HEK293 (cell line): ENCODE measurements around the gene SPIC.
A peak's percentile ranks its signal among the peaks of the same experiment; 100 is the strongest.

ENCODE experiments used
- CTCF ChIA-PET: fragments of 350-600 bp; formaldehyde crosslinking; extraction: SDS; loops from one replicate; lab custom pipeline; 2021; ENCODE audit warnings: antibody characterized with exemption; lab: Yijun Ruan, JAX
- POLR2A ChIA-PET: fragments of 300-600 bp; formaldehyde crosslinking; extraction: SDS; loops from one replicate; lab custom pipeline; 2020; ENCODE audit warnings: antibody characterized with exemption, inconsistent platforms; lab: Yijun Ruan, JAX
- H3K27ac ChIP-seq: fragments of 200-500 bp; sonication (Bioruptor generic); 2 replicates; pipeline ENCODE4 v1.5.1; 2014; ENCODE audit warnings: low read depth, low read length, control low read depth, inconsistent platforms; ENCODE audit errors: extremely low read depth
- H3K36me3 ChIP-seq, 2 experiments: fragments of 200-500 bp in 1 of 2; sonication (Bioruptor generic) in 1 of 2; 1 replicate in 1 of 2; 2 replicates in 1 of 2; pipeline ENCODE4 v1.5.1; 2014 to 2017; ENCODE audit warnings: inconsistent platforms in 2 of 2, low read length in 2 of 2; ENCODE audit not compliant: control insufficient read depth in 2 of 2, insufficient read depth in 1 of 2
- H3K4me1 ChIP-seq: fragments of 200-500 bp; sonication (Bioruptor generic); 2 replicates; pipeline ENCODE4 v1.5.1; 2014; ENCODE audit warnings: mild to moderate bottlenecking, low read length, inconsistent platforms; ENCODE audit not compliant: control insufficient read depth, insufficient read depth
- H3K4me3 ChIP-seq: 2 replicates; pipeline ENCODE4 v1.5.1; 2011; ENCODE audit warnings: low read depth, mild to moderate bottlenecking, control low read depth, low read length, moderate library complexity
- H3K9me3 ChIP-seq: fragments of 200-500 bp; sonication (Bioruptor generic); 2 replicates; pipeline ENCODE4 v1.5.1; 2014; ENCODE audit warnings: low read depth, low read length, inconsistent platforms; ENCODE audit not compliant: control insufficient read depth, insufficient read depth
- GLIS1 ChIP-seq: fragments of 450-650 bp; formaldehyde crosslinking; IDR thresholded peaks from 2 replicates; pipeline ENCODE4 v1.5.1; 2016; ENCODE audit warnings: missing biosample characterization, missing genetic modification characterization
- KLF9 ChIP-seq: fragments of 450-650 bp; formaldehyde crosslinking; IDR thresholded peaks from 2 replicates; pipeline ENCODE4 v1.5.1; 2016; ENCODE audit warnings: missing biosample characterization, missing genetic modification characterization, low read depth
- OSR2 ChIP-seq: fragments of 450-650 bp; formaldehyde crosslinking; IDR thresholded peaks from 2 replicates; pipeline ENCODE4 v1.5.1; 2016; ENCODE audit warnings: missing biosample characterization, missing genetic modification characterization
- PRDM1 ChIP-seq: fragments of 450-650 bp; formaldehyde crosslinking; IDR thresholded peaks from 2 replicates; pipeline ENCODE4; 2016; ENCODE audit warnings: missing biosample characterization, missing genetic modification characterization
- RBAK ChIP-seq: fragments of 450-650 bp; formaldehyde crosslinking; IDR thresholded peaks from 2 replicates; pipeline ENCODE4 v1.5.1; 2016; ENCODE audit warnings: missing biosample characterization, missing genetic modification characterization
- SP3 ChIP-seq: fragments of 450-650 bp; formaldehyde crosslinking; IDR thresholded peaks from 2 replicates; pipeline ENCODE4 v1.5.1; 2016; ENCODE audit warnings: missing biosample characterization, missing genetic modification characterization
- ZBTB20 ChIP-seq: fragments of 450-650 bp; formaldehyde crosslinking; IDR thresholded peaks from 2 replicates; pipeline ENCODE4 v1.5.1; 2016; ENCODE audit warnings: missing biosample characterization, missing genetic modification characterization
- ZBTB21 ChIP-seq: fragments of 450-650 bp; formaldehyde crosslinking; IDR thresholded peaks from 2 replicates; pipeline ENCODE4 v1.5.1; 2017; ENCODE audit warnings: missing biosample characterization, missing genetic modification characterization
- ZBTB44 ChIP-seq: fragments of 450-650 bp; IDR thresholded peaks from 2 replicates; pipeline ENCODE4 v1.5.1; 2018; ENCODE audit warnings: missing biosample characterization, mild to moderate bottlenecking, missing genetic modification characterization
- ZBTB7A ChIP-seq: fragments of 450-650 bp; formaldehyde crosslinking; IDR thresholded peaks from 2 replicates; pipeline ENCODE4 v1.5.1; 2016; ENCODE audit warnings: low read depth, missing biosample characterization, missing genetic modification characterization
- ZEB2 ChIP-seq: fragments of 450-650 bp; formaldehyde crosslinking; IDR thresholded peaks from 2 replicates; pipeline ENCODE4 v1.5.1; 2016; ENCODE audit warnings: missing biosample characterization, missing genetic modification characterization
- ZNF157 ChIP-seq: fragments of 450-650 bp; formaldehyde crosslinking; IDR thresholded peaks from 2 replicates; pipeline ENCODE4 v1.5.1; 2016; ENCODE audit warnings: missing biosample characterization, missing genetic modification characterization
- ZNF16 ChIP-seq: fragments of 450-650 bp; formaldehyde crosslinking; IDR thresholded peaks from 2 replicates; pipeline ENCODE4 v1.5.1; 2016; ENCODE audit warnings: low read depth, missing biosample characterization, missing genetic modification characterization
- ZNF184 ChIP-seq: fragments of 450-650 bp; IDR thresholded peaks from 2 replicates; pipeline ENCODE4 v1.5.1; 2018; ENCODE audit warnings: missing biosample characterization, mild to moderate bottlenecking, missing genetic modification characterization
- ZNF214 ChIP-seq: fragments of 450-650 bp; formaldehyde crosslinking; IDR thresholded peaks from 2 replicates; pipeline ENCODE4 v1.5.1; 2017; ENCODE audit warnings: missing biosample characterization, mild to moderate bottlenecking, missing genetic modification characterization, borderline replicate concordance
- ZNF221 ChIP-seq: fragments of 450-650 bp; formaldehyde crosslinking; IDR thresholded peaks from 2 replicates; pipeline ENCODE4 v1.5.1; 2017; ENCODE audit warnings: missing biosample characterization, missing genetic modification characterization, borderline replicate concordance
- ZNF292 ChIP-seq: fragments of 450-650 bp; formaldehyde crosslinking; IDR thresholded peaks from 2 replicates; pipeline ENCODE4 v1.5.1; 2016; ENCODE audit warnings: low read depth, missing biosample characterization, missing genetic modification characterization, borderline replicate concordance
- ZNF341 ChIP-seq: fragments of 450-650 bp; formaldehyde crosslinking; IDR thresholded peaks from 2 replicates; pipeline ENCODE4; 2016; ENCODE audit warnings: low read depth, missing biosample characterization, missing genetic modification characterization
- ZNF404 ChIP-seq: fragments of 450-650 bp; formaldehyde crosslinking; IDR thresholded peaks from 2 replicates; pipeline ENCODE4 v1.5.1; 2017; ENCODE audit warnings: missing biosample characterization, missing genetic modification characterization
- ZNF521 ChIP-seq: fragments of 450-650 bp; formaldehyde crosslinking; IDR thresholded peaks from 2 replicates; pipeline ENCODE4 v1.5.1; 2017; ENCODE audit warnings: missing biosample characterization, mild to moderate bottlenecking, missing genetic modification characterization
- ZNF600 ChIP-seq: fragments of 450-650 bp; formaldehyde crosslinking; IDR thresholded peaks from 2 replicates; pipeline ENCODE4 v1.5.1; 2016; ENCODE audit warnings: missing biosample characterization, missing genetic modification characterization
- ZNF670 ChIP-seq: fragments of 450-650 bp; formaldehyde crosslinking; IDR thresholded peaks from 2 replicates; pipeline ENCODE4 v1.5.1; 2016; ENCODE audit warnings: missing biosample characterization, missing genetic modification characterization, low read depth
- ZNF76 ChIP-seq: fragments of 450-650 bp; formaldehyde crosslinking; IDR thresholded peaks from 2 replicates; pipeline ENCODE4; 2016; ENCODE audit warnings: low read depth, missing biosample characterization, missing genetic modification characterization, borderline replicate concordance
- ZNF777 ChIP-seq: fragments of 450-650 bp; formaldehyde crosslinking; IDR thresholded peaks from 2 replicates; pipeline ENCODE4 v1.5.1; 2017; ENCODE audit warnings: missing biosample characterization, missing genetic modification characterization, borderline replicate concordance
- ZXDB ChIP-seq: fragments of 450-650 bp; formaldehyde crosslinking; IDR thresholded peaks from 2 replicates; pipeline ENCODE4 v1.5.1; 2016; ENCODE audit warnings: missing biosample characterization, missing genetic modification characterization
- TF ChIP-seq, protein P1 (sequence below): fragments of 450-650 bp; formaldehyde crosslinking; IDR thresholded peaks from 2 replicates; pipeline ENCODE4 v1.5.1; 2016; ENCODE audit warnings: missing biosample characterization, missing genetic modification characterization

SPIC gene

GRCh38 chr12:101441461-101442224 lies 33.5 kb upstream of the SPIC start:
- ChIA-PET POLR2A (no interaction called here), CTCF (interaction anchor here (0.6 to 1.6 kb wide), 3 partner anchors 27 to 887 kb away, joined by 3 to 5 read pairs (median 3); no protein-coding TSS in a partner anchor)
- TF ChIP-seq ZNF184 (tag by site-specific recombination) (no peak), OSR2 (tag by site-specific recombination) (no peak), GLIS1 (tag by site-specific recombination) (no peak), ZNF214 (tag by site-specific recombination) (no peak), SP3 (no peak), ZNF600 (tag by site-specific recombination) (no peak), ZNF521 (tag by site-specific recombination) (no peak)
- H3K4me3 ChIP-seq: no peak overlapping the region
- H3K27ac ChIP-seq: no peak overlapping the region
- H3K36me3 ChIP-seq: no peaks in the 10 kb centered on the region
- no peaks in the 10 kb centered on the region for H3K9me3 ChIP-seq
- H3K4me1 ChIP-seq: no peaks in the 10 kb centered on the region

DNA sequence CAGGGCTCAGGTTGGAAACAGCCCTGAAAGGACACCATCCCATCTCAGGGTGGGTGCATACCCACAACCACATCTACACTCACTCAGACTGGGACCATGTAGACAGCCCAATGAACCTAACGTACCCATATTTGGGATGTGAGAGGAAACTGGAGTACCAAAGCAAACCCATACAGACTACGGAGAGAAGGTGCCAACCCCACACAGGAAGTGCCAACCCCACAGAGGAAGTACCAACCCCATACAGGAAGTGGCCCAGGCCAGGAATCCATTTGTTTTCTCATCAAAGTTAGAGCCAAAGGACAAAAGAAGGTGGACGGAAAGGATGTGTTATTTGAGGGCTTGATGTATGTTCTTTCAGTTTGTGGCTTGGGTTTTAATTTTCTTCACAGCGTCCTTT lies 19.5 kb upstream of the SPIC start:
- ChIA-PET POLR2A (no interaction called here), CTCF (interaction anchor here (0.7 to 1.0 kb wide), 2 partner anchors 303 to 1714 kb away, joined by 3 to 4 read pairs; no protein-coding TSS in a partner anchor)
- H3K4me3 ChIP-seq: no peak overlapping the region
- no peaks in the 10 kb centered on the region for H3K9me3 ChIP-seq
- H3K4me1 ChIP-seq: 0 out of 2 replicates have a peak, but pooled peaks cover 2% of the 10 kb centered on the region
- no peaks in the 10 kb centered on the region for H3K36me3 ChIP-seq
- no peak overlapping the region for H3K27ac ChIP-seq
- TF ChIP-seq, protein P1, sequence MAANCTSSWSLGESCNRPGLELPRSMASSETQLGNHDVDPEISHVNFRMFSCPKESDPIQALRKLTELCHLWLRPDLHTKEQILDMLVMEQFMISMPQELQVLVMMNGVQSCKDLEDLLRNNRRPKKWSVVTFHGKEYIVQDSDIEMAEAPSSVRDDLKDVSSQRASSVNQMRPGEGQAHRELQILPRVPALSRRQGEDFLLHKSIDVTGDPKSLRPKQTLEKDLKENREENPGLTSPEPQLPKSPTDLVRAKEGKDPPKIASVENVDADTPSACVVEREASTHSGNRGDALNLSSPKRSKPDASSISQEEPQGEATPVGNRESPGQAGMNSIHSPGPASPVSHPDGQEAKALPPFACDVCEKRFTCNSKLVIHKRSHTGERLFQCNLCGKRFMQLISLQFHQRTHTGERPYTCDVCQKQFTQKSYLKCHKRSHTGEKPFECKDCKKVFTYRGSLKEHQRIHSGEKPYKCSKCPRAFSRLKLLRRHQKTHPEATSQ (tag by site-specific recombination): no peak
- TF ChIP-seq ZNF670 (no peak), ZNF76 (no peak), ZBTB21 (tag by site-specific recombination) (no peak), ZBTB20 (tag by site-specific recombination) (no peak), ZNF777 (no peak), PRDM1 (tag by site-specific recombination) (no peak), KLF9 (no peak), ZNF404 (tag by site-specific recombination) (no peak), ZNF221 (tag by site-specific recombination) (no peak), ZNF341 (tag by site-specific recombination) (no peak), RBAK (no peak), ZNF16 (tag by site-specific recombination) (no peak)
- TF ChIP-seq, all 188 proteins: peak for 0

DNA sequence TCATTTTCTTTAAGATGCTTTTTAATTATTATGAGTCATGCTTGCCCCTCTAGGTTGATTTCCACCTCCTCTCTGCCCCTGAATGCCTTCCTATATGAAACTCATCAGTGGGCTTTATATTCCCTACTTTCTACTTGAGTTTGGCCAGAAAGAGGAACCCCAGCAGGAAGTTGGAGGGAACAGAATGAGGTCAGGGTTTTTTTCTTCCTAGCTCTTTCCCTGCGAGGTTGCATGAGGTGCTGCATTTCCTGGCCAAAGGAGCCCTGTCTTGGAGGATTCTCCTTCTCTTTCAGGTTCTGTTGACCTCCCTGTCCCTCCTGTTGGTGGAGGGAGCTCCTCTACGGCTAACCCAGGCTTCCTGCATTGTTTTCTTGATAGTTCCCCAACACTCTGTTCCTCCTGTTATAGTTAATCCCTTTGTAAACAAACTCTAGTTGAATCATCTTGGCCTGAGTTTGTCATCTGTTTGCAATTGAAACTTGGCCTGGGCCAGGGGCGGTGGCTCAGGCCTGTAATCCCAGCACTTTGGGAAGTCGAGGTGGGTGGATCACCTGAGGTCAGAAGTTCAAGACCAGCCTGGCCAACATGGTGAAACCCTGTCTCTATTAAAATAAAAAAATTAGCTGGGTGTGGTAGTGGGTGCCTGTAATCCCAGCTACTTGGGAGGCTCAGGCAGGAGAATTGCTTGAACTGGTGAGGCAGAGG lies 15.3 kb upstream of the SPIC start:
- ChIA-PET POLR2A (interaction anchor here (0.7 kb wide), 1 partner anchor 53 kb away, joined by 3 read pairs; the partner anchor contains the start of gene ARL1), CTCF (no interaction called here)
- Histone ChIP-seq H3K4me1 (0 out of 2 replicates have a peak, but pooled peaks cover 2% of the 10 kb centered on the region), H3K9me3 (no peaks in the 10 kb centered on the region), H3K27ac (peak overlapping the region; percentile 28; the same call in 1 of the 2 replicates), H3K36me3 (no peaks in the 10 kb centered on the region), H3K4me3 (no peak overlapping the region)
- TF ChIP-seq ZEB2 (tag by site-specific recombination) (peak; percentile 61), ZNF292 (tag by site-specific recombination) (no peak), ZNF157 (tag by site-specific recombination) (no peak), GLIS1 (tag by site-specific recombination) (peak; percentile 41), ZBTB7A (tag by site-specific recombination) (no peak), ZBTB44 (tag by site-specific recombination) (0 out of 2 replicates have a peak, but pooled peaks have one; percentile 15), ZXDB (tag by site-specific recombination) (peak; percentile 59; the same call in 1 of the 2 replicates)
